HepG2 (cell line): ENCODE measurements around the gene EPB41L2. TPM values are rescaled to one million over a fixed set of nuclear protein-coding genes. Genes with fewer than 3 reads are reported as not detected.

Source experiments
- ARID4A ChIP-seq: sonication (generic); formaldehyde crosslinking; IDR thresholded peaks from 2 replicates; pipeline ENCODE4 v1.5.0; 2020; ENCODE audit warnings: mild to moderate bottlenecking, missing genetic modification reagents, borderline replicate concordance
- BHLHE40 ChIP-seq: IDR thresholded peaks from 2 replicates; pipeline ENCODE4 v1.6.1; 2011; ENCODE audit warnings: low read length, improper control_type of control experiment
- CCAR2 ChIP-seq: fragments of 200-400 bp; formaldehyde crosslinking; optimal IDR thresholded peaks from 2 replicates; pipeline ENCODE3; 2018; ENCODE audit warnings: low read depth, mild to moderate bottlenecking, low read length, moderate library complexity
- DMTF1 ChIP-seq: sonication (generic); formaldehyde crosslinking; IDR thresholded peaks from 2 replicates; pipeline ENCODE4 v1.4.0; 2020; ENCODE audit warnings: mild to moderate bottlenecking, missing genetic modification reagents
- DR1 ChIP-seq: sonication (generic); formaldehyde crosslinking; IDR thresholded peaks from 2 replicates; pipeline ENCODE4 v1.8.0; 2021; ENCODE audit warnings: mild to moderate bottlenecking, missing genetic modification reagents, inconsistent platforms
- ELF1 ChIP-seq: sonication (generic); formaldehyde crosslinking; IDR thresholded peaks from 2 replicates; pipeline ENCODE4 v1.4.0; 2020; ENCODE audit warnings: missing genetic modification reagents
- KDM1A ChIP-seq: IDR thresholded peaks from 2 replicates; pipeline ENCODE4 v1.6.1; 2016; ENCODE audit warnings: missing compliant biosample characterization
- NR2F6 ChIP-seq, 2 experiments: IDR thresholded peaks; 2 replicates each; pipeline ENCODE4 v1.6.1; 2016; ENCODE audit warnings: antibody characterized with exemption in 1 of 2, mild to moderate bottlenecking in 1 of 2
- RBM22 ChIP-seq: fragments of 200-400 bp; formaldehyde crosslinking; optimal IDR thresholded peaks from 2 replicates; pipeline ENCODE3; 2017; ENCODE audit warnings: mild to moderate bottlenecking, low read length, moderate library complexity
- RFXANK ChIP-seq: IDR thresholded peaks from 2 replicates; pipeline ENCODE4 v1.6.1; 2016
- SAP130 ChIP-seq: IDR thresholded peaks from 2 replicates; pipeline ENCODE4 v1.6.1; 2016; ENCODE audit warnings: low read depth
- ZBTB26 ChIP-seq: IDR thresholded peaks from 2 replicates; pipeline ENCODE4 v1.6.1; 2016; ENCODE audit warnings: missing compliant biosample characterization, missing genetic modification reagents, borderline replicate concordance
- ZNF138 ChIP-seq: sonication (generic); formaldehyde crosslinking; IDR thresholded peaks from 2 replicates; pipeline ENCODE4 v1.5.0; 2020; ENCODE audit warnings: mild to moderate bottlenecking, low read depth, missing genetic modification reagents
- ZNF264 ChIP-seq: sonication (generic); formaldehyde crosslinking; IDR thresholded peaks from 2 replicates; pipeline ENCODE4 v1.4.0; 2020; ENCODE audit warnings: missing genetic modification reagents
- ZNF281 ChIP-seq: sonication (generic); formaldehyde crosslinking; IDR thresholded peaks from 2 replicates; pipeline ENCODE4 v1.4.0; 2020; ENCODE audit warnings: missing genetic modification reagents, borderline replicate concordance
- ZNF552 ChIP-seq: sonication (generic); formaldehyde crosslinking; IDR thresholded peaks from 2 replicates; pipeline ENCODE4 v1.9.0; 2022; ENCODE audit warnings: missing genetic modification reagents, mild to moderate bottlenecking, borderline replicate concordance
- ZNF563 ChIP-seq: sonication (generic); formaldehyde crosslinking; IDR thresholded peaks from 2 replicates; pipeline ENCODE4 v1.8.0; 2022; ENCODE audit warnings: mild to moderate bottlenecking, moderate library complexity, missing genetic modification reagents
- ZNF674 ChIP-seq: sonication (generic); formaldehyde crosslinking; IDR thresholded peaks from 2 replicates; pipeline ENCODE4 v1.5.0; 2020; ENCODE audit warnings: low read depth, mild to moderate bottlenecking, missing genetic modification reagents
- polyA plus RNA-seq, 8 experiments: library from polyadenylated mRNA; depleted of rRNA in 3 of 8; stranded (reverse) in 7 of 8; unstranded in 1 of 8; fragments of >200 nt; fragmentation: Illumina TruSeq in 4 of 8; extraction: Trizol in 4 of 8; gene quantifications; 2 replicates each; pipeline versions ENCODE4 v1.2.1 to v1.2.3, GENCODE V29; 2011 to 2016; ENCODE audit warnings: low read depth in 4 of 8, missing spikeins in 1 of 8, mixed read lengths in 1 of 8; ENCODE audit not compliant: insufficient read depth in 1 of 8
- total RNA-seq, 5 experiments: library from RNA; depleted of rRNA; stranded (reverse); fragments of >200 nt; fragmentation: Illumina TruSeq; extraction: Trizol; gene quantifications; 2 replicates each; pipeline ENCODE4 v1.2.3, GENCODE V29; 2016; ENCODE audit warnings: low read depth in 1 of 5

EPB41L2 gene
- total and polyA plus RNA-seq, 2 of the 13 experiments (the other 11 are each of a cell fraction or from before 2014, with no cell fraction given): 41.7 to 56.4 TPM

DNA sequence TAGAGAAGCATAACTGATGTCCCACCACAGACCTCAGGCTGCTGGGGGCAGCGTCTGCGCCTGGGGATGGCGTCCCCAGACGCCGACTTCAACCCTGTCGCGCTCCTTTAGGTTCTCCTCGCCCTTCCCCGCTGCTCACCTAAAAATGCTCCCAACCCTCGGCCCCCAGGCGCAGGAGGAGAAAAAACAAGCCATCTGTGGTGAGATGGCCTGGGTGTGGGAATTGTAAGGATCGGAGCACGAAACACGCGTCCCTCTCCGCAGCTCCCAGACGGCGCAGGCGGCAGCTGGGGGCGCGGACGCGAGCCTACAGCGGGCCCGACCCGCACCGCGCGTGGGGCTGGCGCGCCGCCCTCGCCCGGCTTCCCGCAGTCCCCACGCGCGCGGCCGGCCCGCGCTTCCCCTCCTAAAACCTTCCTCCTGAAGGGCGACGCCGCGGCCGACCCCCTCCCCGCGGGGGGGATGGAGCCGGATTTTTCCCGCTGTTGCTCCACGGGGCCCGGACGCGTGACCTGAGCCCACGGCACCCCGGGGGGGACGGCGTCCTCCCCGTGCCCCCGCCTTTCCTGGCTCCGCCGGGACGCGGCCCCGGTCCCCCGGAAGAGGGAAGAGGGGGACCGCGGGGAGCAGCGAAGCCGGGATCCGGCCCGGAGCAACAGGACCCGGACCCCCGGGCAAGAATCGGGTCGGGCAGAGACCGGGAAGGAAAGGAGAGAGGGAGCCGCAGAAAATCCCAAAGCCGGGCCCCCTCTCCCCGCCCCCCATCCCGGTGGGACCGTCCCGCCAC, 611 bp downstream of the EPB41L2 start (continued):
- TF ChIP-seq ARID4A (CRISPR knock-in tag) (no peak), ZNF563 (CRISPR knock-in tag) (no peak), ELF1 (no peak), DMTF1 (no peak), RFXANK (CRISPR knock-in tag) (no peak), ZNF552 (CRISPR knock-in tag) (no peak), DR1 (CRISPR knock-in tag) (no peak), KDM1A (CRISPR knock-in tag) (no peak), ZBTB26 (CRISPR knock-in tag) (no peak), ZNF674 (CRISPR knock-in tag) (no peak), SAP130 (CRISPR knock-in tag) (peak; percentile 50; the same call in 1 of the 2 replicates), RBM22 (no peak), ZNF264 (CRISPR knock-in tag) (0 out of 2 replicates have a peak, but pooled peaks have one; percentile 49), CCAR2 (no peak), NR2F6 (IDR thresholded peaks at IDR 0.05) (no peak), NR2F6 (CRISPR knock-in tag; IDR thresholded peaks at IDR 0.05) (no peak), ZNF281 (CRISPR knock-in tag) (no peak), BHLHE40 (no peak), ZNF138 (CRISPR knock-in tag) (no peak)
